ENCODE results near the gene ENDOV. TPM values are rescaled to one million over a fixed set of nuclear protein-coding genes. Genes with fewer than 3 reads are reported as not detected.
A peak's percentile ranks its signal among the peaks of the same experiment; 100 is the strongest.

The ENDOV gene
- total RNA-seq, 1 donor from 2014 or later, result 25.1 TPM

DNA sequence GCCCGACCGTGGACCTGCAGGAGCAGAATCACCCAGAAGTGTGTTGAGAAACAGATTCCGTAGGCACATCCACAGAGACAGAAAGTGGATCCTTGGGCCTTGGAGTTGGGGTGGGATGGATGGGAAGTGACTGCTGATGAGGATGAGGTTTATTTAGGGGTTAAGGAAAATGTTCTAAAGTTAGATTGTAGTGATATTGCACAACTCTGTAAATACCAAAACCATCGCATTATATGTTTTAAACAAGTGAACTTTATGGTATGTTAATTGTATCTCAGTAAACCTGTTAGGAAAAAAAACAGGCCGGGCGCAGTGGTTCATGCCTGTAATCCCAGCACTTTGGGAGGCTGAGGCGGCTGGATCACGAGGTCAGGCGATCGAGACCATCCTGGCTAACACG, 3.6 kb downstream of the ENDOV start:
- ATAC-seq (no peak), DNase-seq (no peak)
- Histone ChIP-seq H3K36me3 (peaks cover 19% of the 10 kb centered on the region), H3K9me3 (no peaks in the 10 kb centered on the region), H3K27me3 (no peaks in the 10 kb centered on the region), H3K27ac (no peak overlapping the region), H3K4me1 (peaks cover 27% of the 10 kb centered on the region), H3K4me3 (no peak overlapping the region)
- intact Hi-C loops (cut with DNase I), result no loop called here
- TF ChIP-seq, protein P1, sequence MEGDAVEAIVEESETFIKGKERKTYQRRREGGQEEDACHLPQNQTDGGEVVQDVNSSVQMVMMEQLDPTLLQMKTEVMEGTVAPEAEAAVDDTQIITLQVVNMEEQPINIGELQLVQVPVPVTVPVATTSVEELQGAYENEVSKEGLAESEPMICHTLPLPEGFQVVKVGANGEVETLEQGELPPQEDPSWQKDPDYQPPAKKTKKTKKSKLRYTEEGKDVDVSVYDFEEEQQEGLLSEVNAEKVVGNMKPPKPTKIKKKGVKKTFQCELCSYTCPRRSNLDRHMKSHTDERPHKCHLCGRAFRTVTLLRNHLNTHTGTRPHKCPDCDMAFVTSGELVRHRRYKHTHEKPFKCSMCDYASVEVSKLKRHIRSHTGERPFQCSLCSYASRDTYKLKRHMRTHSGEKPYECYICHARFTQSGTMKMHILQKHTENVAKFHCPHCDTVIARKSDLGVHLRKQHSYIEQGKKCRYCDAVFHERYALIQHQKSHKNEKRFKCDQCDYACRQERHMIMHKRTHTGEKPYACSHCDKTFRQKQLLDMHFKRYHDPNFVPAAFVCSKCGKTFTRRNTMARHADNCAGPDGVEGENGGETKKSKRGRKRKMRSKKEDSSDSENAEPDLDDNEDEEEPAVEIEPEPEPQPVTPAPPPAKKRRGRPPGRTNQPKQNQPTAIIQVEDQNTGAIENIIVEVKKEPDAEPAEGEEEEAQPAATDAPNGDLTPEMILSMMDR (IDR thresholded peaks at IDR 0.05), result no peak

DNA sequence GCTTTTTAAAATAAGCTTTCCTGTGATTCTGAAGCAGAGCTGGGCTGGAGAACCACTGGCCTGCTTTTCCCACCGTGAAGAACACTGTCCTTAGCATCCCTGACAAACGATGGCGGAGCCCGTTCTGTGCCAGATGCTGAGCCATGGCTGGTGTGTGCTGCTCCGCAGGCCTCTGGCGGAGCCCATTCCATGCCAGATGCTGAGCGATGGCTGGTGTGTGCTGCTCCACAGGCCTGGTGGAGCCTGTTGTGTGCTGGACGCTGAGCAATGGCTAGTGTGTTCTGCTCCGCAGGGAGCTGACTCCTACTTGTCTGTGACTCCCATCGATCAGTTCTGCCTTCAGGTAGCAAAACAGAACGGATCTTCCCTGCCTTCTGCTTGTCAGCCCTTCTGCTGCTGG, 4.3 kb downstream of the ENDOV start:
- H3K36me3 ChIP-seq, result peaks cover 19% of the 10 kb centered on the region
- ATAC-seq (no peak), DNase-seq (no peak)
- H3K27me3 ChIP-seq, result no peaks in the 10 kb centered on the region
- peaks cover 20% of the 10 kb centered on the region for H3K4me1 ChIP-seq
- H3K27ac ChIP-seq, result no peak overlapping the region
- intact Hi-C loops (cut with DNase I), result no loop called here
- TF ChIP-seq, protein P1 (IDR thresholded peaks at IDR 0.05), result no peak
- no peak overlapping the region for H3K4me3 ChIP-seq
- no peaks in the 10 kb centered on the region for H3K9me3 ChIP-seq

DNA sequence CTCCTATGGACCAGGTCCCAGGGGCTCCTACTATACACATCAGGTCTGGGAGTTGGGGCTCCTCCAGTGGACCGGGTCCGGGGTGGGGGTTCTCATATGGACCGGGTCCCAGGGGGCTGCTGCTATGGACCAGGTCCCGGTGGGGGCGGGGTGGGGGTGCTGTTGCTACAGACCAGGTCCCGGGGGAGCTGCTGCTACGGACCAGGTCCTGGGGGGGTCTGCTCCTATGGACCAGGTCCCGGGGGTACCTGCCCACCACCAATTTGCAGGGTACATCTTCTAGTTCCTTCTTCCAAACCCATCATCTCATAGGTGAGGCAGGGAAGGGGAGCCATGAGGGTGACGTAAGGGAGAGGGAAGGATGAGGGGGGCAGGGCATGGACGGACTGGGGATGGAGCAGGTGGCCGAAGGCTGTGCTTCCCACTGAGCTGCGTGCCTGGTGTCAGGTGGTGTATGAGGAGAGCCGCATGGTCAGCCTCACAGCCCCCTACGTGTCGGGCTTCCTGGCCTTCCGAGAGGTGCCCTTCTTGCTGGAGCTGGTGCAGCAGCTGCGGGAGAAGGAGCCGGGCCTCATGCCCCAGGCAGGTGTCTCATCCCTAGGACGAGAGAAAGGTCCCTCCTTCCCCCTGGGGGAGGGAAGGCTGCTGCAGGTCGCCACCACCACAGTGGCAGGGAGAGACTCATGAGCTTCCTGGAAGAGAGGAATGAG, 6.6 kb downstream of the ENDOV start:
- H3K36me3 ChIP-seq, result peaks cover 19% of the 10 kb centered on the region
- DNase-seq (no peak), ATAC-seq (no peak)
- TF ChIP-seq, protein P1 (IDR thresholded peaks at IDR 0.05), result no peak
- H3K4me3 ChIP-seq, result no peak overlapping the region
- intact Hi-C loops (cut with DNase I), result loop anchor here (10.0 kb wide), 1 partner anchor 153 kb away; no protein-coding TSS in a partner anchor
- peaks cover 7% of the 10 kb centered on the region for H3K4me1 ChIP-seq
- no peaks in the 10 kb centered on the region for H3K9me3 ChIP-seq
- no peaks in the 10 kb centered on the region for H3K27me3 ChIP-seq
- no peak overlapping the region for H3K27ac ChIP-seq

DNA sequence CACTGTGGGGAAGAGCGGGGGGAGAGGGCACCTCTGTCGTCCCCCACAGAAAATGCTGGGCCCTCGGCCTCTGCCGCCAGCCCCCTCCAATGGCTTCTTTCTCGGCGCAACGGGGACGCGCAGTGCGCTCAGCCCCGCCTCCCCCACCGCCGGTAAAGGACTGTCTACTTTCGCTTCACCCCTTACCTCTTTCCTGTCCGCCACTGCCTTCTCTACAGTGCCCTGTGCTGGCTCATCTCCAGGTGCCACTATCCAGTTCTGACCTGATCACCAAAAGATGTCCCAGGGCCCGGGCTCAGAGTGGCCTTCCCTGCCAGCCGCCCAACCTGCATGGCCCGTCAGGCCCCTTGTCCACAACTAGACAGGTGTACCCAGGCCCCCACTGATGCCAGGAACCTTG, 7.3 kb downstream of the ENDOV start:
- Histone ChIP-seq H3K4me3 (no peak overlapping the region), H3K27ac (no peak overlapping the region), H3K4me1 (peaks cover 6% of the 10 kb centered on the region), H3K9me3 (no peaks in the 10 kb centered on the region), H3K27me3 (no peaks in the 10 kb centered on the region), H3K36me3 (peaks cover 14% of the 10 kb centered on the region)
- TF ChIP-seq, protein P1 (IDR thresholded peaks at IDR 0.05), result no peak
- ATAC-seq (no peak), DNase-seq (no peak)
- intact Hi-C loops (cut with DNase I), result loop anchor here (10.0 kb wide), 1 partner anchor 153 kb away; no protein-coding TSS in a partner anchor

DNA sequence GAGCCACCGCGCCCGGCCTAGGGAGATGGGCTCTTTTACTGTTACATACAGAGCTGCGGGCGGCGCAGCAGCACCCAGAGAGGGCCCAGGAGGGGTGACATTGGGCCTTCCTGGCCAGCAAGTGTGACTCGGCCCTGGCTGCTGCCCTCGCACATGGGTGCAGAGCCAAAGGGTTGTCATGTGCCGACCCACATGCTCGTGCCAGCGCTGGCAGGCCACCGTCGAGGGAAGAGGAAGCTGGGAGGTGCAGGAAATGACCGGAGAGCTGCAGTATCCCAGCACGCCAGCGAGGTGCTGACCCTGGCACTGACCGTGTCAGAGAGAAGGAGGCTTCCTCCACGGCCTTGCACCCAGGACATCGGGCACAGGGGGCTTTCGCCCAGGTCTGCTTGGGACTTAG, 8.0 kb downstream of the ENDOV start:
- no peak overlapping the region for H3K27ac ChIP-seq
- ATAC-seq (peak; percentile 5), DNase-seq (no peak)
- TF ChIP-seq, protein P1 (IDR thresholded peaks at IDR 0.05), result no peak
- no peak overlapping the region for H3K4me3 ChIP-seq
- peaks cover 9% of the 10 kb centered on the region for H3K36me3 ChIP-seq
- H3K4me1 ChIP-seq, result peaks cover 6% of the 10 kb centered on the region
- H3K27me3 ChIP-seq, result no peaks in the 10 kb centered on the region
- intact Hi-C loops (cut with DNase I), result loop anchor here (10.0 kb wide), 1 partner anchor 152 kb away; no protein-coding TSS in a partner anchor
- no peaks in the 10 kb centered on the region for H3K9me3 ChIP-seq
